Ascending aorta (tissue), 2 donors: Measurements from ENCODE around the gene SLC25A26. TPM values are rescaled to one million over a fixed set of nuclear protein-coding genes. Genes with fewer than 3 reads are reported as not detected.

Experiments
- DNase-seq, 2 donors: peaks; one replicate each; pipeline ENCODE4 v3.0.0-alpha.2; 2019; ENCODE audit warnings: low spot score in 2 of 2
- H3K27ac ChIP-seq, 2 donors: fragments of 200-600 bp; sonication (generic); one replicate each; pipeline ENCODE4 v1.5.1; 2016 to 2017; ENCODE audit warnings: mild to moderate bottlenecking in 1 of 2
- H3K27me3 ChIP-seq: fragments of 200-600 bp; sonication (generic); one replicate; pipeline ENCODE4 v1.5.1; 2017
- H3K36me3 ChIP-seq, 2 donors: fragments of 200-600 bp; sonication (generic); one replicate each; pipeline ENCODE4 v1.5.1; 2016
- H3K4me1 ChIP-seq, 2 donors: fragments of 200-600 bp; sonication (generic); one replicate each; pipeline ENCODE4 v1.5.1; 2016 to 2017; ENCODE audit warnings: mild to moderate bottlenecking in 1 of 2
- H3K4me3 ChIP-seq, 2 donors: fragments of 200-600 bp; sonication (generic); one replicate each; pipeline ENCODE4 v1.5.1; 2016 to 2017; ENCODE audit warnings: mild to moderate bottlenecking in 1 of 2
- H3K9me3 ChIP-seq, 2 donors: fragments of 200-600 bp; sonication (generic); one replicate each; pipeline ENCODE4 v1.5.1; 2016
- intact Hi-C: fragments of 100-400 bp; cut with DNase I; formaldehyde crosslinking; loops from one replicate; pipeline ENCODE4 v1.15.1; 2023
- total RNA-seq: library from RNA; depleted of rRNA; stranded (reverse); fragments of >200 nt; gene quantifications from one replicate; pipeline ENCODE4 v1.1.0, GENCODE V29; 2016
- TF ChIP-seq, protein P1 (sequence below), 3 experiments: fragments of 200-600 bp in 2 of 3; fragments of 450-650 bp in 1 of 3; sonication (generic) in 2 of 3; IDR thresholded peaks; one replicate each; pipeline ENCODE4 v1.5.1; 2016 to 2019; ENCODE audit warnings: antibody characterized with exemption in 3 of 3, mild to moderate bottlenecking in 1 of 3, moderate library complexity in 1 of 3

Gene SLC25A26
- total RNA-seq, 1 donor from 2014 or later = 11.7 TPM

DNA sequence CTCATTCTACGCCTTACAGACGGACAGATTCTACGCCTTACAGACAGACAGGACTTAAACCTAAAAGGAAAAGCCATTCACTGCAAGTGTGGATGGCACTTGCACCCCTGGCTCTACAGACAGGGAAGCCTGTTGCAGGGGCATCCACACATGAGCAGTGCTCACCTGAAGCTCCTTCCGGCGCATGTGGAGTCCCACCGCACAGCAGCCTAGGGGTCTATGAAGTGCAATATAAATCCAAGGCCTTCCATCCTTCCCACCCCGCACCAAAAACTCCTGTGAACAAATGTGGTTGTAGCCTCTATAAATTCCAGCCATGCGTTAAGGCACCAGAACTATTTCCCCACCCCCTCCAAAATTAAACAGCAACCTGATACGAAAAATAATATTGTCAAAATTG, 158.8 kb downstream of the SLC25A26 start:
- H3K27ac ChIP-seq = no peak overlapping the region
- peaks cover 0 to 5% of the 10 kb centered on the region in 2 donors for H3K4me1 ChIP-seq
- TF ChIP-seq, protein P1, sequence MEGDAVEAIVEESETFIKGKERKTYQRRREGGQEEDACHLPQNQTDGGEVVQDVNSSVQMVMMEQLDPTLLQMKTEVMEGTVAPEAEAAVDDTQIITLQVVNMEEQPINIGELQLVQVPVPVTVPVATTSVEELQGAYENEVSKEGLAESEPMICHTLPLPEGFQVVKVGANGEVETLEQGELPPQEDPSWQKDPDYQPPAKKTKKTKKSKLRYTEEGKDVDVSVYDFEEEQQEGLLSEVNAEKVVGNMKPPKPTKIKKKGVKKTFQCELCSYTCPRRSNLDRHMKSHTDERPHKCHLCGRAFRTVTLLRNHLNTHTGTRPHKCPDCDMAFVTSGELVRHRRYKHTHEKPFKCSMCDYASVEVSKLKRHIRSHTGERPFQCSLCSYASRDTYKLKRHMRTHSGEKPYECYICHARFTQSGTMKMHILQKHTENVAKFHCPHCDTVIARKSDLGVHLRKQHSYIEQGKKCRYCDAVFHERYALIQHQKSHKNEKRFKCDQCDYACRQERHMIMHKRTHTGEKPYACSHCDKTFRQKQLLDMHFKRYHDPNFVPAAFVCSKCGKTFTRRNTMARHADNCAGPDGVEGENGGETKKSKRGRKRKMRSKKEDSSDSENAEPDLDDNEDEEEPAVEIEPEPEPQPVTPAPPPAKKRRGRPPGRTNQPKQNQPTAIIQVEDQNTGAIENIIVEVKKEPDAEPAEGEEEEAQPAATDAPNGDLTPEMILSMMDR (IDR thresholded peaks at IDR 0.05) = no peak
- intact Hi-C loops = no loop called here
- no peaks in the 10 kb centered on the region for H3K9me3 ChIP-seq
- H3K27me3 ChIP-seq = no peaks in the 10 kb centered on the region
- no peak overlapping the region for H3K4me3 ChIP-seq
- H3K36me3 ChIP-seq = peaks cover 77 to 78% of the 10 kb centered on the region in 2 donors
- no peak for DNase-seq

GRCh38 chr3:66380200-66380932, 159.6 kb downstream of the SLC25A26 start:
- Histone ChIP-seq H3K27ac (no peak overlapping the region), H3K36me3 (peaks cover 85 to 86% of the 10 kb centered on the region in 2 donors), H3K9me3 (no peaks in the 10 kb centered on the region), H3K4me1 (peaks cover 0 to 5% of the 10 kb centered on the region in 2 donors), H3K27me3 (no peaks in the 10 kb centered on the region), H3K4me3 (no peak overlapping the region)
- TF ChIP-seq, protein P1 (IDR thresholded peaks at IDR 0.05) = no peak
- intact Hi-C loops = no loop called here
- no peak for DNase-seq

DNA sequence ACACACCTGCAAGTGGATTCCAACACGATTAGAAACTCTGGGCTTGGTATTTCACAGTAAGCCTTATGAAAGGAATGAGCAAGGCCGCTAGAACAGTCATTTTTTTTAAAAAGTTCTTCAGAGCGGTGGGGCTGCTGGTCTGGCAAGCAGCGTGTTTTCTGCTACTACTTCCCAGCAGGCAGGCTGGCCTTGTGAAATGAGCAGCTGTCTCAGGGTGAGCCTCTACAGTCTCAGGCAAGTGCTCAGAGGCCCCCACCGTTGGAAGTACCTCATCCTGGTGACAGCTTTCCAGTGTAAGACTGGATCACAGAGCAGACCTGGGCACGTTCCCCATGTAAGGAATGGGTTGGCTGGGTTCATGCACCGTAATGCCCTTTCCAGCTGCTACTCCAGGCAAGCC, 160.8 kb downstream of the SLC25A26 start:
- Histone ChIP-seq H3K4me1 (peaks cover 0 to 5% of the 10 kb centered on the region in 2 donors), H3K27me3 (no peaks in the 10 kb centered on the region), H3K9me3 (no peaks in the 10 kb centered on the region), H3K36me3 (peaks cover 95 to 98% of the 10 kb centered on the region in 2 donors), H3K4me3 (no peak overlapping the region), H3K27ac (no peak overlapping the region)
- intact Hi-C loops = no loop called here
- TF ChIP-seq, protein P1 (IDR thresholded peaks at IDR 0.05) = no peak
- DNase-seq = no peak

DNA sequence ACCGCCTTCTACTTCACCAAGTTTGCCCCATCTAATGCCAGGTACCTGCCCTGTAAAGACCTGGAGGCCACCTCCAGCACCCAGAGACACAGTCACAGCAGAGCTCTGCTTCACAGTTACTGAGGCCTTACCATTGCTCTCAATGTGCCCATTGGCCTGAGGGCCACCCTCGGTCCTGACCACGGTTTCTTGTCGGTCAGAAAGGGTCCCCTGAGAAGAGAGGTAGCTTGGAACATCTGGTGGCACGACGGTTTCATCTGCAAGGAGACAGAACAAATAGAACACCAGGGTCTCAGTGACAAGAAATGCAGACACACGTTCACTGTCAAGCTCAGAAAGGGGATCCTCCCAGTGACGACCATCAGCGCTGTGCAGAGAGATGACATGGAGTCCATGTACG, 161.3 kb downstream of the SLC25A26 start:
- Histone ChIP-seq H3K27ac (no peak overlapping the region), H3K4me3 (no peak overlapping the region), H3K27me3 (no peaks in the 10 kb centered on the region), H3K9me3 (no peaks in the 10 kb centered on the region), H3K36me3 (peaks cover 91 to 97% of the 10 kb centered on the region in 2 donors), H3K4me1 (peaks cover 0 to 1% of the 10 kb centered on the region in 2 donors)
- intact Hi-C loops = no loop called here
- TF ChIP-seq, protein P1 (IDR thresholded peaks at IDR 0.05) = no peak
- no peak for DNase-seq

DNA sequence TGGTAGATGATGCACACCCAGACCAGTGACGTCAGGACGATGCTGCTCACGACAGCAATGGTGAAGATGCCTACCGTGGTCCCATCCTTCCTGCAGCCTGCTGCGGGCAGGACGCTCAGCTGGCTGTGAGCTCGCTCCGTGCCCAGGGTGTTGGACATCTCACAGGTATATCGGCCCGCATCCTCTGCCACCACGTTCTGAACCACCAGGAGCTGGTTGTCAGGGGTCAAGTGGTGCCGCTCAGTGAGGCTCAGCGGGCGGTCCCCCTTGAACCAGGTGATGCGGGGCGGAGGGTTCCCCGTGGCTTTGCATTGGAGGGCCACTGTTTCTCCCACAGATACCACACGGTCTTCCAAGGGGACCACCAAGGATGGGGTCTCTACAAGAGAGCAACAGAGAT, 162.2 kb downstream of the SLC25A26 start:
- Histone ChIP-seq H3K27ac (no peak overlapping the region), H3K36me3 (peaks cover 85 to 90% of the 10 kb centered on the region in 2 donors), H3K4me3 (no peak overlapping the region), H3K4me1 (no peaks in the 10 kb centered on the region), H3K27me3 (no peaks in the 10 kb centered on the region), H3K9me3 (no peaks in the 10 kb centered on the region)
- DNase-seq = no peak
- TF ChIP-seq, protein P1 (IDR thresholded peaks at IDR 0.05) = no peak
- intact Hi-C loops = no loop called here
